GM19239 (cell line): ENCODE measurements around the gene GLRX3.
A peak's percentile ranks its signal among the peaks of the same experiment; 100 is the strongest.
"Not testable (repeated sequence)": the region's sequence is repeated elsewhere in the genome, so short reads cannot be mapped to it uniquely, and the experiment has no call there.

Experiments used
- DNase-seq: peaks from one replicate; pipeline ENCODE4 v3.0.0; 2011; ENCODE audit warnings: low spot score; ENCODE audit not compliant: insufficient read length
- FAIRE-seq: peaks from 2 replicates; lab custom pipeline; 2011; peaks lifted over from hg19 to GRCh38; lab: Jason Lieb, UNC

The GLRX3 gene

GRCh38 chr10:130136226-130137089, at the start of gene GLRX3:
Gene GLRX3, plus strand, starts transcription at chr10:130136391. Its CDS starts 30 bp downstream, at chr10:130136421.
- FAIRE-seq, result peak; percentile 53
- DNase-seq, result peak; percentile 88

GRCh38 chr10:130090565-130090964, 45.6 kb upstream of the GLRX3 start:
- DNase-seq, FAIRE-seq: not testable (repeated sequence)

- no peak for DNase-seq
- FAIRE-seq, result no peak
Measured at GRCh38 chr10:130099344-130099743, 36.8 kb upstream of the GLRX3 start.

GRCh38 chr10:130105724-130106123, 30.5 kb upstream of the GLRX3 start:
- DNase-seq (no peak), FAIRE-seq (no peak)

GRCh38 chr10:130108146-130108545, 28.0 kb upstream of the GLRX3 start:
- DNase-seq, result not testable (repeated sequence)
- FAIRE-seq, result peak; percentile 33

- FAIRE-seq, result no peak
- DNase-seq, result no peak
Measured at GRCh38 chr10:130108934-130109604, 27.1 kb upstream of the GLRX3 start.

- DNase-seq (no peak), FAIRE-seq (peak; percentile 91)
Measured at GRCh38 chr10:130109796-130110245, 26.4 kb upstream of the GLRX3 start.

- peak; percentile 97 for FAIRE-seq
- peak; percentile 69 for DNase-seq
Measured at GRCh38 chr10:130110246-130111112, 25.7 kb upstream of the GLRX3 start, which contains the start of gene C10orf143. Gene C10orf143, minus strand, starts transcription at chr10:130110830. Its CDS starts 58 bp downstream, at chr10:130110772.

- peak; percentile 78 for DNase-seq
- FAIRE-seq, result peak; percentile 28
Measured at GRCh38 chr10:130111113-130111851, 24.9 kb upstream of the GLRX3 start.

GRCh38 chr10:130111852-130112180, 24.4 kb upstream of the GLRX3 start:
- FAIRE-seq, result no peak
- no peak for DNase-seq

- no peak for FAIRE-seq
- DNase-seq, result no peak
Measured at GRCh38 chr10:130112821-130113220, 23.4 kb upstream of the GLRX3 start.

- not testable (repeated sequence) for DNase-seq, FAIRE-seq
Measured at GRCh38 chr10:130116942-130117341, 19.2 kb upstream of the GLRX3 start.

GRCh38 chr10:130117535-130117934, 18.7 kb upstream of the GLRX3 start:
- FAIRE-seq, DNase-seq: not testable (repeated sequence)

- no peak for DNase-seq
- FAIRE-seq, result no peak
Measured at GRCh38 chr10:130121486-130122079, 14.6 kb upstream of the GLRX3 start.

- peak; percentile 92 for FAIRE-seq
- peak; percentile 86 for DNase-seq
Measured at GRCh38 chr10:130127364-130128061, 8.7 kb upstream of the GLRX3 start.

GRCh38 chr10:130128062-130128781, 8.0 kb upstream of the GLRX3 start:
- DNase-seq (no peak), FAIRE-seq (no peak)

GRCh38 chr10:130128922-130129321, 7.3 kb upstream of the GLRX3 start:
- DNase-seq (no peak), FAIRE-seq (no peak)

GRCh38 chr10:130135676-130136225, 440 bp upstream of the GLRX3 start:
- no peak for DNase-seq
- no peak for FAIRE-seq
